Endometrium (tissue), 2 donors: ENCODE data around the gene SEMA3F.
"Not testable (repeated sequence)": the region's sequence is repeated elsewhere in the genome, so short reads cannot be mapped to it uniquely, and the experiment has no call there.

Experiments used
- FAIRE-seq: peaks from 2 replicates; lab custom pipeline; 2012; peaks lifted over from hg19 to GRCh38; lab: Jason Lieb, UNC
- donor health status: control.
- donor health status: control.

The SEMA3F gene

DNA sequence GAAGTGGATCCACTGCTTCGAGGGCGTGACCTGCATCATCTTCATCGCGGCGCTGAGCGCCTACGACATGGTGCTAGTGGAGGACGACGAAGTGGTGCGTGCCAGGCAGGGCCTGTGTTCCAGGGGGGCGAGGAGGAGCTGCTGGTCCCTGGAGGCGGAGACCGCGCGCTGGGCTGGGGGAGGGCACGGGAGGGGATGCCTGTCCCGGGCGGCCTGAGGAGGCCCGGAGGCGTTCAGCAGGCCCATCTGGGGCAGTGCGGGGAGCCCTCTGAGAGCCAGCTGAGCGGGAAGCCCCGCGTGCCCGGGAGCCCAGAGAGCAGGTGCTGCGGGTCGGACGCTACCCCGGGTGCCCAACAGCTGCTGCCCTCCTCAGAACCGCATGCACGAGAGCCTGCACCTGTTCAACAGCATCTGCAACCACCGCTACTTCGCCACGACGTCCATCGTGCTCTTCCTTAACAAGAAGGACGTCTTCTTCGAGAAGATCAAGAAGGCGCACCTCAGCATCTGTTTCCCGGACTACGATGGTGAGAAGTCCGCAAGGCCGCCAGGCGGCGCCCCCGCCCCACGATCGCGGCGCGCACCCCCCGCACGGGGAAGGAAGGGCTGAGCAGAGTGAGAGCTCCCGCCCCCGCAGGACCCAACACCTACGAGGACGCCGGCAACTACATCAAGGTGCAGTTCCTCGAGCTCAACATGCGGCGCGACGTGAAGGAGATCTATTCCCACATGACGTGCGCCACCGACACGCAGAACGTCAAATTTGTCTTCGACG is 39.2 kb downstream of the SEMA3F start:
- FAIRE-seq, result no peak

DNA sequence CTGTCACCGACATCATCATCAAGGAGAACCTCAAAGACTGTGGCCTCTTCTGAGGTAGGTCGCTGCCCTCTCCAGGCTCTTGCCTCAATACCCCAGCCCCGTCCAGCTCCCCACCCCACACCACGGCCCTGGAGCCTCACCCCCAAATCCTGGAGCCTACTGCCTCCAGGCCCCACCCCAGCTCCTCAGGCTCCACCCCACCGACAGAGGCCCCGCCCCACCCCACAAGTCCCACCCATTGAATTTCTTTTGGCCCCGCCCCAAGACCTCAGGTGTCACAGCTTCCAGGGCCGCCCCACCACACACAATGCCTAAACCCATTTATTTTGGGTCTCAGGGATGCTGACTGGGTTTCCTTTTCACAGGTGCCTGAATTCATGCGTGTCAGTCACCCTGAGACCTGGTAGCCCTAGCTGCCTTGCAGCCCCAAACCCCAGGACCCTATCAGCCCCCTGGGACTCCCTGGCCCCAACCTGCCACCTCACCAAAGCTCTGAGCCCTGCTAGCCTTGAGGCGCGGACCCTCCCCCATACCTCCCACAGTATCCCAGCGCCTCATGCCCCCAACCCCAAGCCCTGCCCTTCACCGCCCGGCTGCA is 39.9 kb downstream of the SEMA3F start:
- FAIRE-seq, result no peak

DNA sequence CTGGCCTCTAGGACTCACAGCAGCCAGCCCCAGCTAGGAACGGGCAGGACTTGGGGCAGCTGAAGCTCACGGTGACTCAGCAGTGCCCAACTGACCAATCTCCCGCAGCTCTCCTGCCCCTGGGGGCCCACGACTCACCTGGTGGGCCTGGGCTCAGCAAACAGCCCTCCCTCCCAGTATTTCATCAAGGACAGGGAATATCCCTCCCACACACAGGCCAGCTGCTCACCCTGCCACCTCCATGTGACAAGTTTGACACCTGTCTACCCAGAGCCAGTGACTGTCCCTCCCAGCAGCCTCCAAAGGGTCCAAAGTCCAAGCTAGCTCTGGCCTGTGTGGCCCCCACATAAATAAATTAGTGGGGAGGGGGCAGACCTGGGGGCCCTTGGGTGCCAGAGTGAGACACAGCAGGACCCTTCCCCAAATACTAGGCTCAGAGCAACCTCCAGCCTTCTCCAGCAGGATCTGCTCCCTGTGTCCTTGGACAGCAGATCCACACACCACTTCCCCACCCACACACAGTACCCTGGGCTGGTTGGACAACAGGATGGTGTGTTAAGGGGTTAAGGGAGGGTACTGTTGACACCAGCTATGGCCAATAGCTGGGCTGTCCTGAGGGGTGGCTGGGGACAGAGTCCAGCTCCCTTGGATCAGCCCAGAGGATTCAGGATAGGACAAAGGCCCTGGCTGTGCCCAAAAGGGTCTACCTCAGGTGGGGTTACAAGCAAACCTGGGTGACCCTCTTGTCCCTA is 40.6 kb downstream of the SEMA3F start:
- no peak for FAIRE-seq

DNA sequence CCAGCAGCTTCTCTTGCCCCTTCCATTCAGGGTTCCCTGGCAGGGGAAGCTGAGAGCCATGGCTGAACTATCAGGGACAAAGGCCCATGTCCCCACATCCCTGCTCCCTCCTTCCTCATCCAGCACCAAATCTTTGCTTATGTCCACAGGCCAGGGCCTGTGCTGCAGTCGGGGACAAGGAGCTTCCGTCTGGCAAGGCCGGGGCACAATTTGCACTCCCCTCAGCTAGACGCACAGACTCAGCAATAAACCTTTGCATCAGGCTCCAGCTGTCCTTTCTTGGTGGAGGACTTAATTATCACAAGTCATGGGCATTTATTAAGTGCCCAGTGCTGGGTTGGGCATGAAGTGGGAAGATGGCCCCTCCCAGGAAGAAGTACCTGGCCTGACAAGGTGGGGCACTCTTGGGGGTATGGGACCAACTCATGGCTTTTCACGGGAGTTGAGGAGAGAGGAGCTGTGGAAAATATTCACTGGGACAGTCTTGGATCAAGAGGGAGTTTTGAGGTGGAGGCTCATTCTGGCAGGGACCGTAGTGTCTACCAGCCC is 41.2 kb downstream of the SEMA3F start:
- no peak for FAIRE-seq

DNA sequence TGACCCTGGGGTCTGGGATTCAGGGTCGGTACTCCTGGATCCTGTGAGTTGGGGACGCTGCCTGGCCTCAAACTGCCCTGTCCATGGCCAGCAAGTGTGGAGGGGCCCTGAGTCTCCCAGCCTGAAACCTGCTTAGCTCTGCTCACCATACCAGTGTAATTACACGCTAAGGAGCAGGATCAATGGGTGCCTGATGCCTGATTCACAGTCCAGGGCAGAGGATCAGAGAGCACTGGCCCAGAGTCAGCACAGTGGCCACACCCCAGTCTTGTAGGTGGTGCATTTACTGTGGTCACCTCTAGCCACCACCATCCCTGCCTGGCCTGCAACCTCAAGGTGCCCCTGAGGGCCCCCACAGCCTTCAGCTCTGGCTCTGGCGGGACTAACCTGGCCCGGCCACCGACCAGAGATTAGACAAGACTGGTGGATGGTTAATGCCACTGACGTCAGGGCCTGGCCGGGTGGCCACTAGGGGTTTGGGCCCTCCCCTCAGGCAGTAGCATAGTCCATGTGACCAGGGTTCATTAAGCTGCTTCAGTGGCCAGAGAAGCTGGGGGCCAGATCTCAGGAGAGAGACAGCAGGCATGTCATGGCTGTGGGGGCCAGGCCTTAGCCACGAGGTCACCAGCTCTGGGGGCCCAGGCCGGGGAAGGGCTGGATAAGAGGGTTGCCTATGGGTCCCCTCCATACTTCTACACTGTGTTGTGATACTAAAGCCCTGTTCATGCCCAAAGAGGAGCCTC is 46.6 kb downstream of the SEMA3F start:
- no peak for FAIRE-seq

DNA sequence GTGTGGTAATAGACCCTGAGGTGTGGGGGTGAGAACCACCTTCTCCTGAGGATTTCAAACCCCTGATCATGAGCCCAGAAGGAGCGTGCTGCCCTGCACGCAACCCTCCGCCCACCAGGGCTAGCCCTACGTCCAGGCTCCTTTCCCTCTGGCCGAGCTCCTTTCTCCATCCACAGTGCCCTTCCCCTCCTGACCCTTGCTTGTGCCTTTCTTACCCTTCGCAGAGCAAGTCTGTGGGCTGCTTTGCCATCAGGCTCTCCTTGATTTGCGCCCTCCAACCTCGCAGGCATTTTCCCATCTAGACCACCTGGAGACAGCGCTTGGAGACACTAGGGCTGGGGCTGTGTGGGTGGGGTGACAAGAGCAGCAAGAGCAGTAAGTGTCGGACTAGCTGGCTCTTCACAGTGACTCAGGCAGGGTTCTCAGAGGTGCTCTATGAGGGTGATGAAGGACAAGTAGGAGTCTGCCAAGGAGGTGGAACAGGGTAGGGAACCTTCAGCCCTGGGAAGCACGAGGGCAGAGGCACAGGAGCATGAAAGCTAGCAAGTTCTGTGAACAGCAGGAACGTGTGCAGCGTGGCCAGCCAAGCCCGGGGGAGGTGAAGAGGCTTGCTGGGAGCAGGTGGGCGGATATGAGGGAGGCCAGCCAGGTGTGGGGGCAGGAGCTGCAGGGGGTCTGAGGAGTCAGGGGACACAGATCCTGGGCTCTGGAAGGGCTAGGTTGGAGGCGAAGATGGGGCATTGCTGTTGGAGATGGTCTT is 47.4 kb downstream of the SEMA3F start:
- no peak for FAIRE-seq

DNA sequence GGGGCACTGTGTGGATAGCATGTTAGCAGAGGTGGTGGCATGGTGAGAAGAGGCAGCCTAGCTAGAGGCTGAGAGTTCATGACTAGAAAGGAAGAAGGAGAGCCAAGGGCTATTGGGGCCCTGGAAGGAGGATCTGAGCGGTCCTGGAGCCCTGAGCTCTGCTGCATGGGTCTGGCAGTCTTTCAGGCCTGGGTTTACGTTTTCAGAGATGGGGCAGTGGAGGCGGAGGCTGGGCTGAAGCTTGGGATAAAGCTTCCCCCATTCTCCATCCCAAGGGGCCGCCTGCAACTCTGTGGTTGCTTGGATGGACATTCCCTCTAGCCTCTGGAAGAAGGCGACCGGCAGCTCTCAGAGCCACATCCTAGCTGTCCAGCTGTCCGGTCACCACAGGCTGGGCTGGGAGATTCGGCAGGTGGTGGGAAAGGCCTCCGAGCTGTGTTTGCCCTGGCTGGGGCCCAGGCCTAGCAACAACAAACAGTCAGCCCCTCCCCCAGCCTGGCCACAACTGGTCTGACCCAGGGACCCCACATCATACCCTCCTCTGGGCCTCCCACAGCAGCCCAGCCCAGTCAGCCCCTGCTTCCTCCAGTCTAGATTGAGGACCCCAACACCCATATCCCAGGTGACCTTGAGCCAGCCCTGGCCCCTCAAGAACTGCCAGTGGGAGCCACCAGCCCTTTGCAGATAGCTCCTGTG is 48.1 kb downstream of the SEMA3F start:
- FAIRE-seq, result no peak

DNA sequence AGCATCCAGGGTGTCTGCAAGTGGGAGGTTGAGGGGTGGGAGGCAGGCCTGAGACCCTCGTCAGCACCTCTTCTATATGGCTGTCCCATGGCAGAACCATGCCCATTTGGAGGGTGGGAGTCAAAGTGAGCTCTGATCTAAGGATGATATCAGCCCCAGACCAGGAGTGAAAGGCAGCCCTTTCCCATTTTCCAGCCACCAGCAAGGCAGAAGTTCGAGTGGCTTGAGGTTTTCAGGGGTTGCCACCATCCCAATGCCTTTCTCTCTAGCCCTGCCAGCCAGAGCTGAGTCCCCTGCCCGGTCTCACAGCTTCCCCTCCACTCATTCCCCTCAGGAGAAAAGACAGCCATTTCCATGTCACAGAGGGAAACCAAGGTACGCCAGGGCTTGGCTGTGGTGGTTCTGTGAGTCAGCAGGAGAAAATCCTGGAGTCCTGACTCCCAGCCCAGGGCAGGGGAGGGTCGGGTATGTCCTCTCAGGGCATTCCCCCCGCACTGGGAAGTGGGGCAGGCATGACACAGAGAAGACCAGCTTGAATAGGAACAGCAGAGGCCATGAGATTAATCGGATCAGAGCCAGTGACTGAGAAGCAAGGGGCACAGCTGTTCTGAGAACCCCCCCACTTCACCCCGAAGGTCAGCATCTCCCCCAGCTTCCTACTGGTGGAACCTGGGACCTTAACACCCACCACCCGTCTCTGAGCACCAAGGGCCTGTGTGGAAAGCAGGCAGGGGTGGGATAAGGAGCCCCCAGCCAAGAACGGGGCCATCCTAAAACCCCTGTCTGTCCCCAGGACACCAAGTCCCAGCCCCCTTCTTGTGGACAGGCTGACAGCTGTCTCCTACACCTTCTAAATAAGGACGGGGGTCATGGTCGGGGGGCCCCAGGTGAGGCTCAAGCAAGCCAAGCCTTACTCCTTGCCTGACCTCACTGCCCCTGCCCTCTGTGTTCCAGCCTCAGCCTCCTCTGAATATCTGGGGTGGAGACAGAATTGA is 49.0 kb downstream of the SEMA3F start:
- no peak for FAIRE-seq

DNA sequence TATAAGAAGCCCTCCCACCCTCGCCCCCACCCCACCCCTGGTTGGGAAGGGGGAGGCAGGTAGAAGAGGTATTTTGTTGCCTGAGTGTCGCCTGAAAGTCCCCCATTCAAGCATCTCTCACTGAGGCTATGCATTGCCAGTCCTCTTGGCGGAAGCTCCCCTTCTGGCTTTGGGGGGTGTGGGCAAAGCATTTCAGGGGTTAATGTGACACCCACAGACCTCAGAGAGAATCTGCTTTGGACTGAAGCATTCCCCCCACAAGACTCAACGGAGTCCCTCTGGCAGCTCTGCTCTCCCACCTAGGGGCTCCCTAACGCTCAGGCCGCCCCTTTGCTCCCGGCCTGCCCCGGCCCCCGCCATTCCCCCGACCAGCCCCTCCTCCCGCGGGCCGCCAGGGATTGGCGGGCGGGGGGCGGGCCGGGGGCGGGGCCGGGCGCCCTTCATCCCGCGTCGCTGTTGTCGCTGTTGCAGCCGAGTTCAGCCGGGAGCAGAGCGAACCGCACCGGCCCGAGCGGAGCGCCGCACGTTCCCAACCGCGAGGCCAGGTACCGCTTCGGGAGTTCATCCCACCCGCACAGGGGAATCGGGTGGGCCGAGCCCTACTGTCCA is 49.8 kb downstream of the SEMA3F start, which contains the start of gene SLC38A3:
TSS of gene SLC38A3 (plus strand) at position 468 of the 609 bp plus-strand sequence. CDS start 8,929 bp downstream, outside the sequence.
- FAIRE-seq, result no peak

DNA sequence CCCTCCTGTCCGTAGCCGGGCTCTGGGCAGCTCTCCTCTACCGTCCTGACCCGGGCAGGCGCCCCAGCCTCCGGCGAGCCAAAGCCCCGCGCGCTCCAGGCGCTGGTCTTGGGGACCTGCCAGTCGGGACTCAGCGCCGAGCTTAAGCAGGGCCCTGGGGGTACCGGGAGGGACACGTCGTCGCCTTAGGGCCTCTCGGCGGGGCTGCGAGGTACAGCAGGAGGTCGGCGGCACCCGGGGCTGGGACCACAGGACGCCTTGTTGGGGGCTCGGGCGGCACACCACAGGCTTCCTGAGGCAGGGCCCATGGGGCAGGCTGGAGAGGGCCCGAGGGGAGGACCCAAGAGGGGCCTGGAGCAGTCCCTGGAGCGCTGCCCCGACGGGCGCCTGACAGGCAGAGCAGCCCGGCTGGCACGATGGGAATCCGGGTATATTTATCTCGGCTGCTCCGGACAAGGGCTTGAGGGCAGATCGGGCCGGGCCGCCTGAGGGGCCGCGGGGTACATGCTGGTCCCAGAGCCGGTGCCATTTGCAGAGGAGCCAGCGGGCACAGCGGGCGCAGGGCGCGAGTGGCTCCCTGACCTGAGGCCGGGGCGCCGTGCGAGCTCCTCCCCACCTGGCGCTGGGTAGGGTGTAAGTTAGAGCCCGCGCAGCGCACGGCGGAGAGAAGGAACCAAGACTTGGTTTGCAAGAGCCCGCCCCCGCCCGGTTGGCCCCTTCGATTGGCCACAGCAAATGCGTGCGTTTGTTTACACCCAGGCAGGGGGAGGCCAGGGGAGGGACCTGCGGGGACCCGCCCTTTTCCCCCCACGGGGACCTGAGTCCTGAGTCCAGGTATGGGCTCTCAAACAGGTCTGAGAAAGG is 50.5 kb downstream of the SEMA3F start:
- no peak for FAIRE-seq

DNA sequence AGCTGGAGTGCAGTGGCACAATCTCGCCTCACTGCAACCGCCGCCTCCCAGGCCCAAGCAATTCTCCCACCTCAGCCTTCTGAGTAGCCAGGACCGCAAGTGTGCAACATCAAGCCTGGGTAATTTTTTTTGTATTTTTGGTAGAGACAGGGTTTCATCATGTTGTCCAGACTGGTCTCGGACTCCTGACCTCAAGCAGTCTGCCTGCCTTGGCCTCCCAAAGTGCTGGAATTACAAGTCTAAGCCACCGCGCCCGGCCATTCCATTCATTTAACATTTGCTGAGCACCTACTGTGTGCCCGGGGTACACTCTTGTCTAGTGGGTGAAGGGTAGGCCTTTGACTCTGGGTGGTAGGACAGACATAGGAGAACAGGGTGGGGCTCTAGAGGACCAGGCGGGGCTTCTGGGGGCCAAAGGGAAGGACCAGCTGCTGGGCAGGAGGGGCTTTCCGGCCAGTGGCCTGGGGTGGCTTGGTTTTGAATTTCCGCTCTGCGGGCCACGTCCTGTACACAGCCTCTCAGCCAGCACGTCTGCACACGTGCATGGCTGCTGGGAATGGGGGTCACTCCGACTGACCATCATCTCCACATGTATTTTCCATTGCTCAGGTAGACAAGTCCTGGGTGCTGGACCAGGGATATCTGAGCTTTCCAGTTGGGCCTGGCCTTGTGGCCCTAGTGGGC is 52.4 kb downstream of the SEMA3F start:
- no peak for FAIRE-seq

DNA sequence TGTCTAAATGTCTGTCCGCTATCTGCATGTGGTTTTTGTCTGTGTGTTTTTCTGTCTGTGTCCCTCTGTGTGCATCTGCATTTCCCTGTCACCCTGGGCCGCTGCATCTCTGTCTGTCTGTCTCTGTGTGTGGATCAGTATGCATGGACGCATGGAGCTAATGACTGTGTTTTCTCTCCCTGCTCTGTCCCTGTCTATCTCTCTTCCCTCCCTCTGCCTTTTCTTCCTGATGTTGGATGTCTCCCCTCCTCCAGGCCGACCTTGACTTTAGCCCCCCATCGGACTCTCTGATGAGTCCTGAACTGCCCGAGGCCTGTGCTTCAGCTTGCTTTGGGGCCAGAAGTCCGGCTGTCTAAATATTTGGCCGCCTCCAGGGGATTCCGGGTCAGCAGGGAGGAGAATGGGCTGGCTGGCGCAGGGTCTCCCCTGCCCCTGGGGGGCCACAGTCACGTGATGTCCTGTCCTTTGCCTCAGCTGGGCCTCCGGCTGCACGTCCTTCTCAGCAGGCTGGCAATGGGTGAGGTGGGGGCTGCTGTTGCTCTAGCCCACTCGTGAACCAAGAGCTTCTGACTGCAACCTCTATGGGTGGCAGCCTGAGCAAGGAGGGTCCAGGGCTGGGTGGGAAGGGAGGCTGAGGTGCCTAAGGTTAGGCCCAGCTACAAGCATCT is 53.7 kb downstream of the SEMA3F start:
- FAIRE-seq, result no peak

DNA sequence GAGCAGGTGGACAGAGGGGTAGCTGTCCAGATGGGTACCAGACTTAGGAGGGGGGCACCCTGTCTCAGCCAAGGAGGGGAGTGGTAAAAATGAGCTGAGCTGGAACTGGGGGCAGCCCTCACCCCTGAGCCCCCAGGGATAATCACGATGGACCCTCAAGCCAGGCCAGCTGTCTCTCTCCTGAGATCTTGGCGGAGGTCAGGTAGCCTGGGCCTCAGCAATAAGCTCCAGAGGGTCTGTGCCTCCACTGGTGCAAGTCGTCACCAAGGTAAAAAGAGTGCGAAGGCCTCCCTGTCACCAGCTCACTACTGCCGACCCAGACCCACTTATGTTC is 55.0 kb downstream of the SEMA3F start:
- no peak for FAIRE-seq

DNA sequence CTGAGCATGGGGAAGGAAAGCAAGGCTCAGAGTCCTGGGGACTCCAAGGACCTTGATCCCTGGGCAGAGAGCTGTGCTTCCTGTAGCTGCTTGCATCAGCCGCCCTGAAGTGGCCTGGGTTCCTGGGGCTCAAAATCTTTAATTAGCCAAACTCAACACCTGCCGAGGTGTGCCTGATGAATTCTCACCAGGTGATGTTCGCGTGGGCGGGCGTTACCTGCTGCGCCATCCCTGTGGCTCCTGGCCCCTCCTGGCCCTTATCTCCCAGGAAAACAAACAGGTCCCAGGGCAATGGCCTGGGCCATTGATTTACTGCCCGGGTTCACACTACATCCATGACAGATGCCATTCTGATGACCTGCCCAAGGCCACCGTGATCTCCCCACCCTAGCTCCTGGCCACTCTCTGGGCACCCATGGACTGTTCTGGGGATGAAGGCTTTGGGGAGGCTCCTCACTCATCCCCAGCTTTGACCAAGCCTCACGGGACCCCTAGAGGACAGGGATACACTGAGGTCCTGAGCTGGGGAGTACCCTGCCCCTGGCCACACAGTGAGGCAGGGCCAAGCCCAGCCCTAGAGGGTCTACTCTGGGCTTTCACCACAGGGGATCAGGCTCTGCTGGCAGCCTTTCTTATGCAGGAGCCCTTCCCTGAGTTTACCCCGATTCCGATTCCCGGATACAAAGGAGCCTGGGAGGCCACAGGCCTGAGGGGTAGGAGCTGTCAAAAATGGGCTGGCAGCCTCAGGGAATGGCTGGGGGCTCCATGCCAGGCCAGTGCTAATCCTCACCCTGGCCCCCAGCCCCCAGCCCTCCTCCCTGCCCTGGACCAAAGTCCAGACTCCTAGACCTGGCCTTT is 55.6 kb downstream of the SEMA3F start:
- FAIRE-seq, result no peak

DNA sequence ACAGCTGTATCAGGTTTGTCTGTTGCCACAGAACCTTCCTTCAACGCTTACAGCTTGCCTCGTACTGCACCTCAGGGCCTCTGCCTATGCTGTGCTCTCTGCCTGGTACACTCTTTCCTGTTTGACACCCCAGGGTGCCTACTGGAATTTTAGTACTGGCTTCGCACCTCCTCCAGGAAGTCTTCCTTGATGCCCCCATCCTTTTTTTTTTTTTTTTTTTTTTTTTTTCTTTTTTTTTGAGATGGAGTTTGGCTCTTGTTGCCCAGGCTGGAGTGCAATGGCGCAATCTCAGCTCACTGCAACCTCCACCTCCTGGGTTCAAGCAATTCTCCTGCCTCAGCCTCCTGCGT is 56.2 kb downstream of the SEMA3F start:
- not testable (repeated sequence) for FAIRE-seq

DNA sequence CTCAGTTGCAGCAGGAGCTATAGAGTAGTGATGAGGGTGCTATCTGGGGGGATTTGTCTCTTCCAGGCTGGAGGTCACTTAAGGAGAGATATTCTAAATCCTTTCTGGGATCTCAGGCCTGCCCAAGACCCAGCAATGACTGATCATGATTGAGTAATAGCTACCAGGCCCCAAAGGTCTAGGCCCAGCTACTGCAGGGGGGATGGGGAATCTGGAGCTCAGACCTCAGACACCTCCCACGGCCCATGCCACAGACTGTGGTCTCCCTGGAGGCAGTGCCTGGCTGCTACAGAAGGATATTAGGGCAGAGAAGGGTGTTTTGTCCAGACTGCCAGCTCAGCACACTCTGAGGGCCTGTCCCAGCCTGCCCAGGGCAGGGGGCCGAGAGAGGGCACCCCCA is 56.8 kb downstream of the SEMA3F start:
- FAIRE-seq, result no peak
